Femur (tissue), 1 donor: ENCODE measurements around the gene ANAPC1.
"Not testable (repeated sequence)": the region's sequence is repeated elsewhere in the genome, so short reads cannot be mapped to it uniquely, and the experiment has no call there.

Experiments
- DNase-seq: peaks from one replicate; pipeline ENCODE4 v3.0.0-alpha.2; 2017

ANAPC1 gene

GRCh38 chr2:111904726-111905474 is 20.9 kb upstream of the ANAPC1 start:
- no peak for DNase-seq

DNA sequence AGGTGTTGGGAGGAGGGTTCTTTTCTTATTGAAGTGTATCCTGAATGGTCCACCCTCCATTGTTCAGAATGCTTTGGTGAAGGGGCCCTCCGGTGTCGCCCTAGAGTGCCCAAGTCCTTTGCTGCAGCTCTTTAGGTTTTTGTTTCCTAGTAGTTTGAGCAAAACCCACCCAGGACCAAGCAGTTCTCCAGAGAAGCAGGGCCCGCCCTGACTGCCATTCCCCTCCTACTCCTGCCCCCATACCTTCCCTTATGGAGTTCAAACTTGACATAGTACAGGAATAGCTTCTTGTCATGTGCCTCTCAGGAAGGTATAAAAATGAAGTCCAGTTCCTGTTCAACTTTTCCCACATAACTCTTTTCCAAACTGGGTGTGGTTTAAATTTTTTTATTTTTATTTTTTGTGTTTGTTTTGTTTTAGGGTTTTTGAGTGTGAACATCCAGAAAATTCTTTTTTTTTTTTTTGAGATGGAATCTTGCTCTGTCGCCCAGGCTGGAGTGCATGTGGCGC is 20.0 kb upstream of the ANAPC1 start:
- no peak for DNase-seq

GRCh38 chr2:111903516-111903915 is 19.5 kb upstream of the ANAPC1 start:
- no peak for DNase-seq

GRCh38 chr2:111900859-111901258 is 16.9 kb upstream of the ANAPC1 start:
- DNase-seq = peak; percentile 62

- DNase-seq = peak; percentile 52
These were observed 14.9 kb upstream of the ANAPC1 start for GRCh38 chr2:111898703-111899514.

GRCh38 chr2:111897924-111898702 is 14.1 kb upstream of the ANAPC1 start, which contains the start of gene MERTK:
Gene MERTK, plus strand, starts transcription at chr2:111898607. Its CDS starts 129 bp downstream, at chr2:111898736.
- DNase-seq = peak; percentile 96

DNA sequence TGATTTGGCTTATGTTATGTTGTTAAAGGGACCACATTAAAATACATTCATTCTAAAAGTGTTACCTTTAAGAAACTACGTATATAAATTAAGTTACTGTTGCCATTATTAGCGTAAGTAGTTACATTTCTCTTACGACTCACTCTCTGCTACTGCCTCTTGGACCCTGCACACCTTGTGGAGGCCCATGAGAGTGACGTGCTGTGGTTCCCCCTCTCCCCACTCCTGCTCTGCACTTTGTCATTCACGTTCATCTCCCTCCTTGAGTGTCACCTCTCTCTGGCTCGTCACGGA is 13.6 kb upstream of the ANAPC1 start:
- DNase-seq = no peak

- DNase-seq = no peak
These were observed 12.6 kb upstream of the ANAPC1 start for GRCh38 chr2:111896576-111896975.

- DNase-seq = no peak
These were observed 12.0 kb upstream of the ANAPC1 start for GRCh38 chr2:111896024-111896423.

GRCh38 chr2:111884592-111884964 is 585 bp upstream of the ANAPC1 start:
- DNase-seq = no peak

- not testable (repeated sequence) for DNase-seq
These were observed 11.2 kb downstream of the ANAPC1 start for GRCh38 chr2:111872806-111873205.

DNA sequence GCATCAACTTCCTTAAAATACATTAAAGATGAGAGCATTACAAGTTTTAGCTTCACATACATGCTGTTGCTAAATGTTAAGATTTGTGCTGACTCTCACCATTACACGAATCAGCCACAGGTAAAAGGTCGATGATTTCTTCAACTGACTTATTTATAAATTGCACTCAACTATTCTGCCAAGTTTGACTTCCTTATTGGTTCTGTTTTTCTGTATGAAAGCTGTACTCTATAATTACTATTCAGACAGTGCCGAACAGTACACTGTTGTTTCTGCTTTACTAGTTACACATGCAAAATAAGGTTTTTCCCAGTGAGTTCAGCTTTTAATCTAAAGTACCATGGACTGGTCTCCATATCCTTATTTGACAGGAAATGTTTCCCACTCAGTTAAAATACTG is 18.9 kb downstream of the ANAPC1 start:
- not testable (repeated sequence) for DNase-seq

GRCh38 chr2:111860005-111860404 is 24.0 kb downstream of the ANAPC1 start:
- DNase-seq = not testable (repeated sequence)

DNA sequence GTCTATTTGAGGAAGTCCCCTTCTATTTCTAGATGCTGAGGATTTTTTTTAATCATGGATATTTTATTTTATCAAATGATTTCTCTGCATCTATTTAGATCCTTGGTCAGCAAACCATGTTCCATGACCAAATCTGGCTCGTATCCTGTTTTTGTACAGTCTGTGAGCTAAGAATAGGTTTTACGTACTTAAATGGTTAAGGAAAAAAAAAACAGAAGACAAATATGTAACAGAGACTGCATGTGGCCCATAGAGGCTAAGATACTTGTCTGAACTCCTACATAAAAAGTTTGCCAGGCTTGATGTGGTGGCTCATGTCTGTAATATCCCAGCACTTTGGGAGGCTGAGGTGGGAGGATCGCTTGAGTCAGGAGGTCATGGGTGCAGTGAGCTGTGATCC is 31.4 kb downstream of the ANAPC1 start:
- not testable (repeated sequence) for DNase-seq

DNA sequence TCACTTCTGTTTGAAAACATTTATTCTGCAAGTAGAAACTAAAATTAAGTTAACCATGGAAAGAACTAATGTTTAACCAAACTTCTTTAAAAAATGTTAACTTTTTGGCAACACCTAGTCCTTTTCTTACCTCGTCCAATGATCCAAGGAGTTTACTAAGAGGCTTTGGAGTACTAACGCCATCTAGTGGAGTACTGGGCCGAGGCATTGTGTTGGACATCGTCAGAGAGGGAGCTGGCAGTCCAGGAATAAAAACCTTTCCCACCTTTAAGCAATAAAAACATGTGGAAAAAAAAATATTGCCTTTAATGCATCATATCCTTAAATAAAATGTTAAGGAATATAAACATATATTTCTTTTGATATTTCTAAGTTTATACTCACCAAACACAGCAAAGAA is 33.3 kb downstream of the ANAPC1 start:
- not testable (repeated sequence) for DNase-seq

DNA sequence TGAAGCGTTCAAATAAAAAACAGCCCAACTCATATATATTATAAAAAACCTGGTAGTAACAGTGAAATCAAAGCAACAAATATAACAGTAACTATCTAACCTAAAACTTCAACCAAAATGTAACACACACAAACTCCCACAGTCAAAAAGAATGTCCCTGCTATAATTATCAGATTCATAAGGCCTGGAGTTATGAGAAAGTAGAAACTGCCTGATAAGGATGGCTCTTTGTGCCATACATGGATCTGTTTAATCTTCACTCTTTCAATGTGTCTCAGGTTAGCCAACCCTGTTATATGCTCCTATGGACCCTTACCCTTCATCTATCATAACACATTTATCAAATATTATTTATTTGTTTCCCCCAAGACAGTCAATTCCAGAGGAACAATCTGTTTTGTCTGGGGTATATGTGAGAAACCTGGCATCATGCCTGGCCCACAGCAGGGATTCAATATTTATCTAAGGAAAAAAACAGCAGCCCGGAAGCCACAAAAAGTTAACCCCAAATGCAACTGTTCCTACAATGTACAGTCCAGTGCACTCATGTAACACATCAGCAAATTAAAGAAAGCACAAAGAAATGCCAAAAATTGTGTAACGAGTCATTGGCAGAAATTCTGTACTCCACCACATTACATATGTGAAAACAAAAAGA is 44.2 kb downstream of the ANAPC1 start:
- not testable (repeated sequence) for DNase-seq

DNA sequence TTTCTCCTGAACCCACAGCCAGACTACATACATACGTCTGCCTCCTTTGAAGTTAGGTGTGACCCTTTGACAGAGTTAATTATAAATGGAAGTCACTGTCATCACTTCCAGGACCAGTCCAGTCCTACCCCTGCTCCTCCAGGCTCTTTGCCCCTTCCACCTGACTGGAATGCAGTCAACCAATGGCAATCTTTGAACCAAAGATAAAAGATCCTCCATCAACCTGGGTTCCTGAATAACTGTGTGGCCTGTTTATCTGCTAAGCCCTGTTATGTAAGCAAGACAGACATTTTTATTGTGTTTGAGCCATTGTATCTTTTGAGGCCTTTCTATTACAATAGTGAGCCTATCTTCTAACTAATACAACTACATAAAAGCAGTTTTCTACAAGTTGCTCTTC is 45.0 kb downstream of the ANAPC1 start:
- DNase-seq = not testable (repeated sequence)

- DNase-seq = not testable (repeated sequence)
These were observed 49.8 kb downstream of the ANAPC1 start for GRCh38 chr2:111834221-111834620.

GRCh38 chr2:111830479-111830878 is 53.5 kb downstream of the ANAPC1 start:
- DNase-seq = not testable (repeated sequence)

DNA sequence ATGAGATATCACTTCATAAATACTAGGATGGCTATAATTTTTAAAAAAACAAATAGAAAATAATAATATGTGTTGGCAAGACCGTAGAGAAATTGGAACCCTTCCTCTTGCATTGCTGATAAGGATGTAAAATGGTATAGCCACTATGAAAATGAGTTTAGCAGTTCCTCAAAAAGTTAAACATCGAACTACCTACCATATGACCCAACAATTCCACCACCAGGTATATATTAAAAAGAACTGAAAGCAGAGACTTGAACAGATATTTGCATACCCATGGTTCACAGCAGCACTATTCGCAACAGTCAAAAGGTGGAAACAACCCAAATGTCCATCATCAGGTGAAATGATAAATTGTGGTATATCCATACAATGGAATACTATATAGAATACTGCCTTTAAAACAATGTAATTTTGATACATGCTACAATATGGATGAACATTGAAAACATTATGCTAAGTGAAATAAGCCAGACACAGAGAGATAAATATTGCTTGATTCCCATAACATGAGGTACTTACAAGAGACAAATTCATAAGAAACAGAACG is 55.7 kb downstream of the ANAPC1 start:
- not testable (repeated sequence) for DNase-seq

DNA sequence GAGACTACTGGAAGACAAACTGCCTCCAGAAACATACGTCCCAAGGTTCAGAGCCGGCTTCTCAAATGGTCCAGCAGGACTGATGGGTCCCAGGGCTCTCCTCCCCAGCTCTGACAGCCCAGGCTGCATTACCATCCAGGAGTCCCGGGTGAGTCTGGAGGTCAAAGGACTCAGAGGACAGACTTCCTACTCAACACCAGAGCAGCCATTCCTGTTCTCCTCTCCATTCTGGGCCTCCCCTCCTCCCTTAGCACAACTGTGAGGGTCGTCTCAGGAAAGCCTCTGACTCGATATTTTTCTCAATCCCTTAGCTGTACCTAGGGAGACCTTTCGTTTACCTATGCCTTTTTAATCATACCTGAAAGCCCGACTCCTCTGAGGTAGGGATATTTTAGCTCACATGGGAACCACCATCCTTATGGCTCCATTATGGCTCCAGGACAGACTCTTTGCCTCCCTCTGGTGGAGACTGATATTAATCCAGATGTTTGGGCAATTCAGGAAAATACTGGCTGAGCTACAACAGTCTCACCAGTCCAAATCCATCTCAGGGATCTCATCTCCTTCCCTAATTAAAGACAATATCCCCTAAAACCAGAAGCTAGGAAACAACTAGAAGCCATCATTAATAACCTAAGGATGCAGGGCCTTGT is 70.9 kb downstream of the ANAPC1 start:
- not testable (repeated sequence) for DNase-seq

- not testable (repeated sequence) for DNase-seq
These were observed 93.4 kb downstream of the ANAPC1 start for GRCh38 chr2:111790633-111791032.
